NCI-H82 (cell line): Measurements from ENCODE around the gene FAM32A.

ENCODE experiments used
- DNase-seq: peaks from one replicate; lab custom pipeline; 2025; lab: John Stamatoyannopoulos, UW

Gene FAM32A

DNA sequence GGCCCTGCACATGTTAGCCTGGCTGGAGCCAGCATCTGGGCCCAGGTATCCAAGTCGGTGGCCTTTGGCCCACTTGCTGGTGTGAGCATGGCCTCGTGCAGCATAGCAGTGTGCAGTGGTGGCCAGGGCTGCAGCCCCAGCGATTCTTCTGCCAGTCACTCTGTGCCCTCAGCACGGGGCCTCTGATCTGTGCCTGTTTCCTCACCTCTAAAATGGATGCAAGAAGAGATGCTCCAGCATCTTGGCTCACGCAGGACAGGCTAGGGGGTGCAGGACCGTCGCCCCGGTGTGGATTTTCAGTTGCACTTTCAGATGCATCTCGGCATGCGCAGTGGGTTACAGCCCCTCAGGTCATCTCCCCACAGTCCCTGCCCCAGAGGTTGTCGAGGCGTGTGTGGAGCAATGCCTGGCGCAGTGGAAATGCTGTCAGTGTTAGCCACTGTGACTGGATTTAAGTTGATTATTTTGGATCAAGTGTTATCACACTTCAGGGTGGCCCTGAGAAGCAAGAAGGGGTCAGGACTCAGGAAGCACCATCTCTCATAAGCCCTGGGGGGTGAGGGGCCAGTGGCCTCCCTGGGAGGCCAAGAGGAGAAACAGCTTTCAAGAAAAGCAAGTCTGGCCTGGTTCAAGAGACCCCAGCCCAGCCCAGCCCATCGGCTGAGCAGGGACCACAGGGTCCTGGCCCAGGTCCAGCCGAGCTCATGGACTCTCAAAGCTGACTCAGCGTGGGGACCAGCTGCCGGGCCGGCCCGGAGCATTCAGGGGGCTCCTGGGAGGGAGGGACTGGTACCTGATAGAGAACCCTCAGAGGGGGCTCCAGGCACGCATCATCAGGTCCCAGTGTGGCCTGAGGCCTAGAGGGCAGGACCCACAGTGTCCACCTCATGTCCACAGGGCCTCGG lies 40.3 kb downstream of the FAM32A start:
- DNase-seq, result no peak

DNA sequence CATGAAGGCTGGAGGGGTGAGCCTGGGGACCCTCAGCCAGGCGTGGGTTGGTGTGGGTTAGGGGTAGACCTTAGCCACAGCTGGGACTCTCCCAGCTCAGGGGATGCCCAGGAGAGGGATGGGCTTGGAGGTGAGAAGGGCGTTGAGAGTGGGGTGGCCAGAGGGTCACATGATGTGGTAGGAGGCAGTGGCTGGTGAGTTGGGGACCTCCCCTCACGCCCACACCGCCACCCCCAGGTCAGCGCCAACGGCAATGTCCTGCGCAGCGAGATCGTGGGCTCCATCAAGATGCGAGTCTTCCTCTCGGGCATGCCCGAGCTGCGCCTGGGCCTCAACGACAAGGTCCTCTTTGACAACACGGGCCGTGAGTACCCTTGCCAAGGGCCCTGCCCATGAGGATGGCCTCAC lies 41.0 kb downstream of the FAM32A start:
- DNase-seq, result no peak

DNA sequence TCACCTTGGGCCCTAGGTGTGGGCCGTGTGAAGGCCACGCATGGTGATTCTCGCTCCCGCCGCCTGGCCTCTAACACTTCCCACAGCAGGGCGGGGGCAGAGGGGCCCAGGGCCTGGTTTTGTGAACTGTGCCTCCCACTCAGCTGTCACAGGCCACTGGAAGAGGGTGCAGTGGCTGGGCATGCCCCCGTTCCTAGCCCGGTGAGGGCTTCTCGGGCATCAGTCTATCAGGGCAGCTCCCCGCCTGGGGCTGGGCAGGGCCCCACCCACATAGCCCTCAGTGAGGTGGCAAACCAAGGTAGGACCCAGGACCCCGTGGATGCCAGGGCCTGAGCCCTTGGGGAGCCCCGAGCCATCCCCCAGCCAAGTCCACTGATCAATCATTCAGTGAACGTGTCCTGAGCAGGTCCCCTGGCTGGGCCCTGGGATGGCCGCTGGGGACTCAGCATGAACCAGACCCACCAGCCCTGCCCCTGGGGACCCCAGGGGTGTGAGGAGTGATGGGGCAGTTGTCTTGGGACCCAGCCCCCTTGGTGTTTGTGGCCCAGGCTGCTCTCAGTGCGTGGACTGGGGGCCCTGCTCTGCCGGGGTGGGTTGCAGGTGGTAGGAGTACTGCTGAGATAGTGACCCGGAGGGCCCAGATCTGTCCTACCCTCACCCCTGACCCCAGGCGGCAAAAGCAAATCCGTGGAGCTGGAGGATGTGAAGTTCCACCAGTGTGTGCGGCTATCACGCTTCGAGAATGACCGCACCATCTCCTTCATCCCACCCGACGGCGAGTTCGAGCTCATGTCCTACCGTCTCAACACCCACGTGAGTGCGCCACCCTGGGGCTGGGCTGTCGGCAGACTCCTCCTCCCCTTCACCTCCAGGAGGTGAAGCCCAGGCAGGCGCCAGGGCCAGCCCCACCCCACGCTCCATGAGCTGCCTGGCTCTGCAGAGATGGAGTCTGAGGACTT lies 41.9 kb downstream of the FAM32A start:
- no peak for DNase-seq

DNA sequence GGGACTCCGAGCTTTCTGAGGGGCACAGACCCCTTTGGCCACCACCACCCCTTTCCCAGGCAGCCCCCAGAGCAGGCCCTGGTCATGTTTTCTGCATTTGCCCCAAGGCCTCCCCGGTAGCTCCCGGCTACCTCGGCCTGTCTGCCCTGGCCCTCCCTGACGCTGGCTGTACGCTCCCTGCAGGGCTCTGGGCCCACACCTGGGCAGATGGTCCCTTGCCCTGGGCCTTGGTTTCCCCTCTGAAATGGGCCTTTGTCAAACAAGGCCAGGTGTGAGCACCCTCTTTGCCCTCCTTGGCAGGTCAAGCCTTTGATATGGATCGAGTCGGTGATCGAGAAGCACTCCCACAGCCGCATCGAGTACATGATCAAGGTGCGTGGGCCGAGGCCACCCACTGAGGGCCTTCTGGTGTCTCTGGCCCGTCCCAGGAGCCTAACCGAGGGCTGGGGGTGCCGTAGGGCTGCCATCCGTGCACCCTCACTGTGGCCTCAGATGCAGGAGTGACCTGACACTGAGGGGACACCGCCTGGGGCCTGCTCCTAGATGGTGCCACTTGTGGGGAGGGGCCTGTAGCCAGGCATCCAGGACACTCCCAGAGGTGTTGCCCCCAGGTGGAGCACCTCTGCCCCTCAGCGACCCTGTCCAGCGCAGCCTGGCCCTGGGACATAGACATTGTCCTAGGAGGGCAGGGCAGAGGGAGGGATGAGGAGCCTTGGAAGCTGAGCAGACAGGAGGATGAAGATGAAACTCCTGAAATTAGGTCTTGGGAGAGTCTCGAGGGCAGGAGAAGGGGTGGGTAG lies 42.8 kb downstream of the FAM32A start:
- no peak for DNase-seq

DNA sequence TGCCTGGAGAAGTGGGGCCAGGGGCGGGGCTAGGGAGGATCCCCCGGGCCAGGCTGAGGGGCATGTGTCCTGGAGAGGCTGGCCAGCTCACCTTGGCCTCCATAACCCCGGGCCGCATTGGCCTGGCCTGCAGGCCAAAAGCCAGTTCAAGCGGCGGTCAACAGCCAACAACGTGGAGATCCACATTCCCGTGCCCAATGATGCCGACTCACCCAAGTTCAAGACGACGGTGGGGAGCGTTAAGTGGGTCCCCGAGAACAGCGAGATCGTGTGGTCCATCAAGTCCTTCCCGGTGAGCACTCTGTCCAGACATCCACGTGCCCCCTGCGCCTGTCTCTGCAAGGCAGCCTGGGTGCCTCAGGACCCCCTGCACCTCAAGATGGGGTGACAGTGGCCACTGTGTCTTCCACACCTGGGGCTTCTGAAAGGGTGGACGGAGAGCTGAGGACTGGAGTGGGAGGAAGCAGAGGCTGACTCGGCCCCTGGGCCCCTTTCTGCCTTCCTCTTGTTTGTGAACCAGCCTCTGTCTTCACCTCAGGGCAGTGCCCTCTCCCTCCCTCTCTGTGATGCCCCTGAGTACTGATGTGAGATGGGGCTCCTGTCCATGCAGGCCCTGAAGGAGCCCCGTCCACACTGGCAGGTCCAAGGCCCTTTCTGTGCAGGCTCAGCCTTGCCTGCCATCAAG lies 43.6 kb downstream of the FAM32A start:
- no peak for DNase-seq

DNA sequence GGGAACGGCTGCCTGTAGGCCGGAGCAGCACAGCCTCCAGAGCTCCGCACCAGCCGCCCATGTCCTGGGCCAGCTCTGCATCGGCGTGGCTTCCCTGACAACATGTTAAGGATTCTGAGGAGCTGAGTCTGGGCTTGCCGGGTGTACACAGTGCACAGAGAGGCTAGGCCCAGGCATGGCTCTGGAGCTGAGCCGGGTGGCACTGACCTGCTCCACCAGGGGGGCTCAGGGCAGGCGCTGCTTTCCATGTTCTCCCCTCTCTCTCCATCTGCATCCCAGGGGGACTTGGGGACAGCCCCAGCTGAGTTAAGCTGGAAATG lies 44.1 kb downstream of the FAM32A start:
- no peak for DNase-seq

DNA sequence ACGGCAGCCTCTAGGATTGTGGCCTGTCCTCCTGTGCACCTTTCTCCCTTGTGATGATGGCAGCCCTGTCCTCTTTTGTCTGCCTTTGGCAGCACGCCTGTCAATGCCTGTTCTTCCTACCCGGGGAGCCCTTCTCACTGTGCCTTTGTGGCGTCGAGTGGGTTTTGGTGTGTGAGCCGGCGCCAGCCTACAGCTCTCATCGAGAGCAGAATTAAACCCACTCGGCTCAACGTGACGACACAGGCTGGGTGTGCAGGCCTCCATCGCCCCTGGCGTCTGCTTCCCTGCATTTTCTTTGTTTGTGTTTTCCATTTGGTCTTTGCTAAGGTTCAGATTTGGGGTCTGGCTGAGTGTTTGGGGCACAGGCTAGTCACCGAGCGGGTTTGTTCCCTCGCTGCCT lies 46.9 kb downstream of the FAM32A start:
- no peak for DNase-seq

DNA sequence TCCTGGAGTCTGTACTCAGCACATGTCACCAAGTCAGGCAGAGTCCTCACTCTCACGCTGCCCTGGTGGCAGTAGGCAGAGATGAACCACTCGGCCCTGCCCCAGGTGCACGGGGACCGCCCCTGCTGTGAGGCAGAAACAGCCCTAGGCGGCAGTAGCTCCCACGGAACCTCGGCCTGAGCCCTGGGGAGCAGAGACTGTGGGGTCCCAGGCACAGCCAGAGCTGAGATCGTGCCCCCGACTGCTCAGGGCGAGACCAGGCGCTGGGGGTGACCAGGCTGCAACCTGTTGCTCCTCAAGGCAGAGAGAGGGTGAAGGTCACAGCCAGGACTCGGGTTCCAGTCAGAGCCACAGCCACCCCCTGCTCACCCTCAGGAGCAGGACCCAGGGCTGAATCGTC lies 47.4 kb downstream of the FAM32A start:
- DNase-seq, result no peak

DNA sequence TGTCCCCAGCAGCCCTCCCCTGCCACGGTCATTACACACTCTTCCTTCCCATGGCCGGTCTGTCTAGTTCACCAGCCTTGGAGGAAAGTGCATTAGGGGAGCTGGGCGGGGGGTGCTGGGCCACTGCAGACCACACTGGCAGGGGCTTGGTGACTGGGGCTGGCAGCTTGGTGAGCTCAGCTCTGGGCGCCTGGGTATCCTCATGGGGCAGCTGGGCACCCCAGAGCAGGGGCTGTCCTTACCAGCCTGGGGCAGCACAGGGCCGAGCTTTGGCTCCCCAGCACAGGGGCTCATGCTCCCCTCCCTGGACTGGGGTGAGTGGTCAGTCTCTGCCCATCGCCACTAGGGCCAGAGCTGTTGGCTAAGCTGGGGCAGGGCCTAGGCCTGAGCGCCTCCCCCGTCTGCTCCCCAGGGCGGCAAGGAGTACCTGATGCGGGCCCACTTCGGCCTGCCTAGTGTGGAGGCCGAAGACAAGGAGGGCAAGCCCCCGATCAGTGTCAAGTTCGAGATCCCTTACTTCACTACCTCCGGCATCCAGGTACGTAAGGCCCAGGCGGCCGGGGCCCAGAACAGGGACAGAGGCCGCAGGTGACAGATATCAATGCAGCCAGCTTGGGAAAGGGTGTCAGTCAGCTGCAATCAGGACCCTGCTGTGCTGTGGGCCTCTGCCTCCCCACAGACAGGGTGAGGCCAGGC lies 48.0 kb downstream of the FAM32A start:
- DNase-seq, result no peak

DNA sequence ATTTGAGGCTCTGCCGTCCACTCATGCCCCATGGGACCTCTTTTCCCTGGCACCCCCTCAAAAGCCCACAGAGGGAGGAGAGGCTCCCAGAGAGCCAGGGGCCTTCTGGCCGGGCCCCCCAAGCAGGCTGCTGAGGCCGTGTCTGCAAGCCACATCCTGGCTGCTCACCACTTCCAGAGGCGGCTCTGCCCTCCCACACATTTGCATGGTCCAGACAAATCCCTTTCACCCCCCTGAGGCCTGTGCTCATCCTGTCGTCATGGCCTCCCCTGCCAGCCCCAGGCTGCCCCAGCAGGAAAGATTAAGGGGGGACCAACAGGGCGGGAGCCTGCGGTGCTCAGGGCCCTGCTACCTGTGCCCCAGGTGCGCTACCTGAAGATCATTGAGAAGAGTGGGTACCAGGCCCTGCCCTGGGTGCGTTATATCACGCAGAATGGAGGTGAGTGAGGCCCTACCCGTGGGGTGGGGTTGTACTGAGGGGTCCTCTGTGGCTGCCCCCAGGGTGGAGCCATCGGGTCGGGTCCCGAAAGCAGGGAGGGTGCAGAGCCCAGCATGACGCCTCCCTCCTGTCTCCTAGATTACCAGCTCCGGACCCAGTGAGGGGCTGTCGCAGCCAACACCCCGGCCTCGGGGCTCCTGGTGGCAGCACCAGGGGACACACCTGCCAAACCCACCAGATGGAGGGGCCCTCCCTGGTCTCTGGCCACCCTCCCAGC lies 48.8 kb downstream of the FAM32A start:
- DNase-seq, result no peak

DNA sequence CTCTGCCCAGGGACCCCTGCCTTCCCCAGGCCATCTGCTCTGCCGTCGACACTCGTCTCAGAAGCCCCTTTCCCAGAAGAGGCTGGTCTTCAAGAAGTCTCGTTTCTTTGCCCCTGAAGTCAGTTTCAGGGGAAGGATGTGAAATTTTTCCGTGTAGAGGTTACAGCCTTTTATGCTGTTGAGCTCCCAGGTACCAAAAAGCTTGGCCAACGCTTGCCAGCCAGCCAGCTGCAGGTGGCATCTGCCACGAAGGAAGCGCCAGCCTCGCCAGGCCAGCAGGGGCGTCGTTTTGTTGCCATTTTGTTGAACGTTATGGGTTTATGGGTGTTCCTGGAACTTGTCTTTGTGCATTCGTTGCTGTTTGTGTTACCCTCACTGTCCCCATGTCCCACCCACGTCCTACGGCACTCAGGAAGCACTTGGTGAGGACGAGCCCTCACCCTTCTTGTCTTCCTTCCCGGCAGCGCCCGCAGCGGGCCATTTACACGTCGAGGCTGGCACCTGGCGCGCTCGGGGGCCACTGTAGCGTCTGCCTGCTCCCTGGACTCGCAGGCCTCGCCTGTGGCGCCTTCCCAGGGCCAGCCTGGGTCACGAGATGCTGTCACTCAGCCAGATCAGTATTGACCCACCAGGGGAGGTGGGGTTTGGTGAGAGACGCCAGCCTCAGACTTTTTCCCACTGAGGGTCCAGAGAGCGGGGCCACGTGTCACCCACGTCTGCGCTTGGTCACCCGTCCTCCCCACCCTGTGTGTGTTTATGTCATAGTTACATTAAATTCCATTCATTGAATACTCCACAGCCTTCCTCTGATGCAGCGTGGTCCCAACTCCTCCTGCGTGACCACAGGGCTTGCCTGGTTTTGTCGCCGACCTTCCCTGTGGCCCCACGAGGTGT lies 49.6 kb downstream of the FAM32A start:
- DNase-seq, result no peak

DNA sequence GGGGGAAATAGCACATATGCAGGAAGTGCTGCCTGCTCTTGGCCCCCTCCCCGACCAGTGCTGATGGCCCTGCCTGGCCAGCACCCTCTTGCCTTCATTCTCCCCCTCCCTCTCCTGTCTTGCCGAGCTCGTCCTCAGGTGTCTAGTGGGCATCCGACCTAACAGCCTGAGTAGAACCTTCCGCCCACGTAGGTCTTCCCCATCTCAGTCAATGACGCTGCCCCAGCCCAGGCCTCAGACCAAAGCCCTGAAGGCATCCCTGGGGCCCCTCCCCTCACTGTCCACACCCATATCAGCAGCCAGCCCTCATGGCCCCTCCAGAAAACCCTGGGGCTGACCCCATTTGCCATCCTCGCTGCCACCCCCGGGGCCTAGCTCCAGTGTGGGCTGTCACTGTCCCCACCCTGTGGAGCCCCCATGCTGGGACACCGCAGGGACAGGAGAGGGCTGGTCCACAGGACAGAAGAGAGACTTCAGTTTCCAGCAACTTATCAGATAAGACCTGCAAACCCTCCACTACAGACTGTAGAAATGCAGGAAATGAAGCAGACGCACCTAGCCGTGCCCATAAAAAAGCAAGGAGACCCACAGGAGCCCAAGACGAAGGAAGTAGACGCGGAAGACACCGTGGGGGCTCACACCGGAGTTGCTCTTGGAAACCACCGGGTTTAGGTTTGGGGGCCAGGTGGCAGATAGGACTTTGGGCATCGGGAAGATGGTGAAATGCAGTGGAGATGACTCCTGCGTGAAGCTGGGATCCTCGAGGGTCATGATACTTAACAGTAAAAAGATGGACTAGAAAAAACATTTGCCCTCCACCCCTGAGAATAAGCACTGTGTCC lies 50.8 kb downstream of the FAM32A start:
- DNase-seq, result no peak
